GM18505 (cell line): ENCODE measurements around the gene FGR.

ENCODE experiments used
- ATAC-seq: cut with Tn5 transposase; IDR thresholded peaks from one replicate; pipeline ENCODE4 v1.9.1; 2021; ENCODE audit not compliant: unreplicated experiment
- POLR2A ChIP-seq: IDR thresholded peaks from 4 replicates; pipeline ENCODE4 v1.6.1; 2011; ENCODE audit warnings: borderline replicate concordance; ENCODE audit not compliant: insufficient read depth, insufficient read length; ENCODE audit errors: extremely low read depth

Gene FGR

GRCh38 chr1:27594564-27595510 lies 40.1 kb downstream of the FGR start:
- TF ChIP-seq POLR2A: no peak

GRCh38 chr1:27593678-27594563 lies 41.1 kb downstream of the FGR start:
- ATAC-seq: no peak
- TF ChIP-seq POLR2A: no peak

More at GRCh38 chr1:27594564-27595510, 40.1 kb downstream of the FGR start:
- no peak for ATAC-seq

- no peak for ATAC-seq
- no peak for TF ChIP-seq POLR2A
These were observed 41.9 kb downstream of the FGR start for GRCh38 chr1:27592931-27593677.

GRCh38 chr1:27592232-27592930 lies 42.6 kb downstream of the FGR start:
- ATAC-seq: no peak
- no peak for TF ChIP-seq POLR2A

- no peak for ATAC-seq
- TF ChIP-seq POLR2A: no peak
These were observed 43.4 kb downstream of the FGR start for GRCh38 chr1:27591622-27592021.

GRCh38 chr1:27590917-27591508 lies 44.0 kb downstream of the FGR start:
- no peak for TF ChIP-seq POLR2A
- no peak for ATAC-seq

- no peak for ATAC-seq
- TF ChIP-seq POLR2A: no peak
These were observed 45.1 kb downstream of the FGR start for GRCh38 chr1:27589841-27590426.

- ATAC-seq: no peak
- TF ChIP-seq POLR2A: no peak
These were observed 45.5 kb downstream of the FGR start for GRCh38 chr1:27589441-27589840.

- ATAC-seq: no peak
- TF ChIP-seq POLR2A: no peak
These were observed 46.4 kb downstream of the FGR start for GRCh38 chr1:27588256-27589232.

- TF ChIP-seq POLR2A: no peak
- no peak for ATAC-seq
These were observed 49.3 kb downstream of the FGR start for GRCh38 chr1:27585684-27586083.

GRCh38 chr1:27584453-27584852 lies 50.5 kb downstream of the FGR start:
- ATAC-seq: no peak
- TF ChIP-seq POLR2A: no peak
